ENCODE measurements around the gene SRA1.

The SRA1 gene

DNA sequence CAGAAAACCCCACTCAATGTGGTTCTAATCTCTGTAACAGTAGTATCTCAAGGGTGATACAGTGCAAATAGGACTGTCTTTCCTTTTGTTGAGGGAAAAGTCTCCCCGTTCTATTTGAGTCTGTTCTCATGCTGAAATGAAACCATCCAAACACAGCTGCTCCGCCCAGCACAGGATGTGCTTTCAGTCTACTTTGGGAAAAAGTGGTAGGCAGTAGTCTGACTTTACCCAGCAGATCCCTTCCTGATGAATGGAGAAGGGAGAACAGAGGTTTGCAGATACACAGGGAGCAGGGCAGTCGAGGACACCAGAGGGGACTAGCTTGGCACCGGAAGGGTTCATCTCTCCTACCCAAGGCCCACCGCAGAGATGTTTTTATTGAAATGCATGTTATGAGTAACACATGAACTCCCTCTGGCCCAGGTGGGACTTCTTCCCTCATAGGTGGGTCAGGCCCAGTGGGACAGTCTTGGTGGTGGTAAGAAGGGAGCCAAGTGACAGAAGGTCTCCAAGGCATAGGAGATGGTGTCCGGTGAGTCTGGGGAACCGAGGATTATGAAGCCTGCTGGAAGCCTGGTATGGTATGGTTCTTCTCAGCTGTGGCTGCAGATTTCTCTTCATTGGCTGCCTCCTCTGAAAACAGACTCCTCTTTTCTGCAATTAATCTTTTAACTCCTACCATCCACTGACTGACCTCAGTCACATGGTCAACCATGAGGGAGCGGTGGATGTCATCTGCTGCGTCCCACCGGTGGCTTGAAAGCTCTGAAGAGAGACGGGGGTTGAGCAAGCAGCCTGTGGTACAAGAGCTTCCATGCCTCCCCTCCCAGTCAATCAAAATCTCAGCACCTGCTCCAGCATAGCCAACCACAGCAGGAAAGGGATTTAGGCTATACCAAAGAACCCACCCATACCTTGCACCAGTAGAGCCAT, 6.9 kb downstream of the SRA1 start:
- DNase-seq (ENCODE audit: low spot score), result no peak

GRCh38 chr5:140549237-140550144, 7.8 kb downstream of the SRA1 start:
- no peak for DNase-seq (ENCODE audit: low spot score)

DNA sequence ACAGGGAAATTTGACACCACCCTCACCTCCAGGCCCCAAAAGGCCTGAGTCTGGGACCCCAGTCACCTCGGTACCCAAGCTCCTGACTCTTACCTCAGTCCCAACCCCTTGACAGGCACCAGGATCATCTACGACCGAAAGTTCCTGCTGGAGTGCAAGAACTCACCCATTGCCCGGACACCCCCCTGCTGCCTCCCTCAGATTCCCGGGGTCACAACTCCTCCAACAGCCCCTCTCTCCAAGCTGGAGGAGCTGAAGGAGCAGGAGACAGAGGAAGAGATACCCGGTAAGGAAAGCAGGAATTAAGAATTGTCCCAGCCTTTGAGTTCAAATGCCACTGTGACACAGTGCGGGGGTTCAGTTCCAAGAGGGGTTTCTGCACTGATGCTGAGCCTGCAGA, 8.5 kb downstream of the SRA1 start:
- no peak for DNase-seq (ENCODE audit: low spot score)

GRCh38 chr5:140548300-140548688, 9.0 kb downstream of the SRA1 start:
- no peak for DNase-seq (ENCODE audit: low spot score)

DNA sequence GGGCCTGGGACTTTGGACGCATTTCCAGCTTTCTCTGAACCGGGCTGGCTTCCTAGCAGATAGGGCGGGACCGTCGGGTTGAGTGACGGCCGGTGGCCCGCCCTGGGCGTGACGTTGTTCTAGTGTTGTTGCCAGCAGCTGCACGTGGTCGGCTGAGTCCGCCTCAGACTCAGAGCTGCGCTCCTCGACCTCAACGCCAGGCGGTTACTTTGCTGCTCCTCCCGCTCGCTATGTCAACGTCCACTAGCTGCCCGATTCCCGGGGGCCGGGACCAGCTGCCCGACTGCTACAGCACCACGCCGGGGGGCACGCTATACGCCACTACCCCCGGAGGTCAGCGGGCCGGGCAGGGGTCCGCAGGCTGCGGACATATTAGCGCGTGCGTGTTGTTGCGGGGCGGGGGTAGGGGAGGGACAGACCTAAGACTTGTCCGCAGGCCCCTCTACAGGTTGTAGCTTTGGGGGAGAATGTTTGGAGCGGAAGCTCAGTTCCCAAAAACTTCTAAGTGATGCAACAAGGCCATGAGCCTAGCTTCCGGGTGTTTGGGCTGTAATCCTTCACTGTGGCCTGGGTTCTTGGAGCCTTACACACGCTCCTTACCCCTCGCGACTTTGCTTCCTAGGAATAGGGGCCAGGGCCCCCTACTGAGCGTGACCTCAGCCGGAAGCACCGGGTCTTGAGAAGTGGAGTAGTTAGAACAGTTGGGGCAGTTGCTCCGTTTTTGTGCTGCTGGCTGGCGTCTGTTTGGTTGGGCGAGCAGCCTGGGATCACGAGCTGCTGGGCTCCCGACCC, 9.6 kb downstream of the SRA1 start, which contains the start of gene EIF4EBP3:
EIF4EBP3 (plus strand) TSS at position 155 of the 792 bp plus-strand sequence; CDS start at position 231, 76 bp downstream.
- peak; percentile 89 for DNase-seq (ENCODE audit: low spot score)

GRCh38 chr5:140546851-140547507, 10.3 kb downstream of the SRA1 start:
- DNase-seq (ENCODE audit: low spot score), result no peak

DNA sequence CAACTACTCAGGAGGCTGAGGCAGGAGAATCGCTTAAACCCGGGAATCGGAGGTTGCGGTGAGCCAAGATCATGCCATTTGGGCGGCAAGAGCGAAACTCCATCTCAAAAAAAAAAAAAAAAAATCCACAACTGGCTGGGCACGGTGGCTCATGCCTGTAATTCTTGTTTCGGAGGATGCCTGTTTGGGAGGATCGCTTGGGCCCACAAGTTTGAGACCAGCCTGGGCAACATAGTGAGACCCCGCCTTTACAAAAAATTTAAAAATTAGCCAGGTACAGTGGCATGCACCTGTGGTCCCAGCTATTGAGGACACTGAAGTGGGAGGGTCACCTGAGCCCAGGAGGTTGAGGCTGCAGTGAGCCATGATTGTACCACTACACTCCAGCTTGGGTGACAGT, 11.7 kb downstream of the SRA1 start:
- no peak for DNase-seq (ENCODE audit: low spot score)

DNA sequence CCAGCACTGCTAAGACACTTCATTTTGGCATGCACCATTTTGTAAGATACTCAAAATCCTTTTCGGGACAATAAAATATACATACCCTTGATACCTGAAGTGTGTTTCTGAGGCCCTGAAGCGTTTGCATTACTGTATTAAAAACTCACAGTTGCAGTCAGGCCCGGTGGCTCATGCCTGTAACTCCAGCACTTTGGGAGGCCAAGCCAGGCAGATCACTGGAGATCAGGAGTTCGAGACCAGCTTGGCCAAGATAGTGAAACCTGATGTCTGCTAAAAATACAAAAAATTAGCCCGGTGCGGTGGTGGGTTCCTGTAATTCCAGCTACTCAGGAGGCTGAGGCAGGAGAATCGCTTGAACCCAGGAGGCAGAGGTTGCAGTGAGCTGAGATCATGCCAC, 12.3 kb downstream of the SRA1 start:
- DNase-seq (ENCODE audit: low spot score), result no peak

DNA sequence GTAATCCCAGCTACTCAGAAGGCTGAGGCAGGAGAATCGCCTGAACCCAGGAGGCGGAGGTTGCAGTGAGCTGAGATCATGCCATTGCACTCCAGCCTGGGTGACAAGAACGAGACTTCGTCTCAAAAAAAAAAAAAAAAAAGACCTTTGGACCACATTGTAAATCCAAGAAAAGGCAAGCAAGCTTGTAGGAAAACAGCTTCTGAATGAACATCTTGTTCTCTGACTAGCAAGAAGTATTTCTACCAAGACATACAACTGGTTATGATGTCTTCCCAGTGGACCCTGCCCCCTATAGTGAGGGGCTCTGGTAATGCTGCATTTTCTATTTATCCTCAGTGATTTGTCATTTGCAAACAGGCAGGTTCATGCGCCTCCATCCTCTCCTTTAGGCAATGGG, 14.3 kb downstream of the SRA1 start:
- DNase-seq (ENCODE audit: low spot score), result no peak

DNA sequence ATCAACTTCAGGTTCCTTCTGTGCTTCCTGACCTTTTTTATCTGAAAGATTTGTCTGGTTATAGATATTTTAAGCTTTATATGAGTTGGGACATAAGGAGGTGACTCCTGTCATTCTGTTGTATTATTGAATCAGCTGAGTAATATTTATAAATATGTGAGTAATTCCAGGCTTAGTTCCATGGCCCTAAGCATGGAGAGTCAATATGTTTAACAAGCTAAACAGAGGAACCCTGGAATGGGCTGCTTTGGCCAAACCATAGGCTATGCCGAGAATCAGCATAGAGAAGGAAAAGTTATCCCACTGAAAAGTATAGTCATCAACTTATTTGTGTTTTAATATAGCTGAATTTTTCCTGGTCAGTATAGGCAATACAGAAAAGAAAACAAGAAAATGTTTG, 17.0 kb downstream of the SRA1 start:
- DNase-seq (ENCODE audit: low spot score), result no peak

DNA sequence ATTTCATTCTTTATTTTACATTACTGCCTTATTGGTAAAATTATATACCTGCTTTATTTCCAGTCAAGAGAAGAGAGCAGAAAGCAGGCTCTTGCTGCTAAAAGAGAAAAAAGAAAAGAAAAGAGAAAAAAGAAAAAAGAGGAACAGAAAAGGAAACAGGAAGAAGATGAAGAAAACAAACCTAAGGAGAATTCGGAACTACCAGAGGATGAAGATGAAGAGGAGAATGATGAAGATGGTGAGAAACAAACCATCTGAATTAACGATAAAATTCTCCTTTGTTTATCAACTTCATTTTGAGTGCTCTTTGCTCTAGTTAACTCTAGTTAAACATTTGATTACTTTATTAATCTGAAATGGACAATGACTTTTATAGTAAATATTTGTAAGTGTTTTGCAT, 33.3 kb downstream of the SRA1 start:
- no peak for DNase-seq (ENCODE audit: low spot score)

DNA sequence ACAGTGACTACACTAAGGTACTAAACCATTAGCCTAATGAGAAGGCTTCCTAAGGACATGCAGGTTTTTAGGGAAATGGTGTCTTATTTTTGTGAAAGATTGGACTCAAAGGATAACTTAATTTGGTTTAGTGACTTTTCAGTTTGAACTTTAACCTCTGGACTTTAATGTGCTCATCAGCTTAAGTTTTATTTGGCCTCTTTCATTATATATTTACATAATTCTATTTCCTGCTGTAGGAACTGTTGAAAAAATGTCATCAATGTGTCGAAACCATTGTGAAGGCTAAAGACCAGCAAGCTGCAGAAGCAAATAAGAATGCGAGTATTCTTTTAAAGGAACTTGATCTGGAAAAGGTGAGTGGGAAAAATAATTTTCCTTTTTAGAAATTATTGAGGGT, 44.1 kb downstream of the SRA1 start:
- no peak for DNase-seq (ENCODE audit: low spot score)

GRCh38 chr5:140509898-140510297, 47.4 kb downstream of the SRA1 start:
- no peak for DNase-seq (ENCODE audit: low spot score)

DNA sequence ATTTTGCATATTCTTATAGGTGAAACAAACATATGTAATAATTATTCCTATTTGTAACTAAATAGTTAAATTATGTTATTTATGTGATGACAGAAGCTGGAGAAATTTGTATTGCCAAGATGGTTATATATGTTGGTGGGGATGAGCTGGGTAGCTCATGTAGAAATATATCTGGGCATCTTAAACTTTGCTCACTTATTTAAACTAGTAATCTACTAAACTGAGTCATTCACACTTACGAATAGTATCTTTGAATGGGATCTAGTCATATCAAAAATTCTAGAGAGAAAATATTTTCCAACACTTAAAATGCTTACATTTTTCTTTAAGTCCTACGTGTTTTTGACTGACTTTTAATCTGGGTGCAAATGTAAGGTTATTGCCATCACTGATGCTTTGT, 54.4 kb downstream of the SRA1 start:
- DNase-seq (ENCODE audit: low spot score), result no peak

Measured in germinal center (tissue), 1 donor.